Dendritic cell treated with granulocyte-macrophage colony-stimulating factor and Interleukin-4, amounts not matched to agents 40 ng/mL and 50 ng/mL, for 4 days (primary cell): ENCODE results near the gene LATS2.

ENCODE experiments used
- H3K27ac Mint-ChIP-seq: one replicate; pipeline ENCODE4 v1.8.0; 2022; ENCODE audit warnings: mild to moderate bottlenecking, mixed read lengths
- H3K27me3 Mint-ChIP-seq: one replicate; pipeline ENCODE4 v1.8.0; 2022; ENCODE audit warnings: mild to moderate bottlenecking, mixed read lengths
- H3K36me3 Mint-ChIP-seq: one replicate; pipeline ENCODE4 v1.8.0; 2022; ENCODE audit warnings: low read depth, mixed read lengths
- H3K4me1 Mint-ChIP-seq: one replicate; pipeline ENCODE4 v1.8.0; 2022; ENCODE audit warnings: low read depth, mixed read lengths
- H3K4me3 Mint-ChIP-seq: one replicate; pipeline ENCODE4 v1.8.0; 2022; ENCODE audit warnings: mild to moderate bottlenecking, moderate library complexity, mixed read lengths
- H3K9me3 Mint-ChIP-seq: one replicate; pipeline ENCODE4 v1.8.0; 2022; ENCODE audit warnings: mixed read lengths
- intact Hi-C: fragments of 100-400 bp; cut with micrococcal nuclease; formaldehyde crosslinking; loops from one replicate; pipeline ENCODE4 v1.15.0; 2022

The LATS2 gene

DNA sequence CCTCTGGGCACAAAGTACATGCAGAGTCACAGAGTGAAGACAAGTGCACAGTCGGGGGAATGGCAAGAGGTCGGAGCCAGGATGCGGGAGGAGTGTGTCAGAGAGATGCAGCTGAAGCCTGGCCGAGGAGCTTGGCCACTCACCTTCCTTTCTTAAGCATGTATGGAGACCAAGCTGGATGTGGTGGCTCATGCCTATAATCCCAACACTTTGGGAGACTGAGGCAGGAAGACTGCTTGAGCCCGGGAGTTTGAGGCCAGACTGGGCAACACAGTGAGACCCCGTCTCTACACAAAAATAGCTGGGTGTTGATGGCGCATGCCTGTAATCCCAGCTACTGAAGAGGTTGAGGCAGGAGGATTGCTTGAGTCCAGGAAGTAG, 67.0 kb downstream of the LATS2 start:
- H3K9me3 Mint-ChIP-seq, result no peaks in the 10 kb centered on the region
- peaks cover 20% of the 10 kb centered on the region for H3K4me1 Mint-ChIP-seq
- H3K27me3 Mint-ChIP-seq, result no peaks in the 10 kb centered on the region
- peaks cover 77% of the 10 kb centered on the region for H3K36me3 Mint-ChIP-seq
- H3K4me3 Mint-ChIP-seq, result no peak overlapping the region
- H3K27ac Mint-ChIP-seq, result no peak overlapping the region
- intact Hi-C loops, result no loop called here

DNA sequence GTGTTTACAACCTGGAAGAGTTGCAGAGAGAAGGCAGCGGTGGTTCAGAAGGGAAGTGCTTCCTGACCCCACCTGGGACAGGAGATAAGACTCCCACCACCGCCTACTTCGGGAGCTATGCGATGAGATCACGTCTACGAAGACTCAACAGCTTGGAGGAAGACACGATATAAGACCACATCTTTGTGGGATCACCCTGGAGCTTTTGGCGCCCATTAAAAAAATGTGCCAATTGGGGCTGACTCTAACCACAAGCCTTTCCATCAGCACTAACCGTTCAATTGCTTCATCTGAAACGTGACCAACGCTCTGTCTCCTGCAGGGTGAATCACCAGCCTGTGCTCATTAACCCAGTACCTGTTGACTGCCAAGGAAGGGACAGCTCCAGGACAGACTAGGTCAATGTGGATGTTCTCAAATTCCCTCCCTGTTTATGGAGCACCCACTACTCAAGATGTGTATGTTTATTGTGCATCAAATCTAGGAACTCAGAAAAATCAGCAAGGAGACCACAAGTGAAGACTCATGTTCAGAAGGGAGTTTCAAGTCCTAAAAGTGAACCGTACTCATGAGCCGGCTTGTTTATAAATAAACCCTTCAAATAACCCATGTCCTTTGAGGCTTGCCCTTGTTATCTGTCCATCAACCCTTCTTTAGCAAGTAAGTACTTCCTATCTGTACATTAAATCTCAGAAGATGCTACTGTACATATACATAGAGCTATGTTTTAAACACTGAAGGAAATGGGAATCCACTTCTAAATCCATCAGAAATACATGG, 67.5 kb downstream of the LATS2 start:
- Mint-ChIP-seq H3K4me1 (peaks cover 20% of the 10 kb centered on the region), H3K9me3 (no peaks in the 10 kb centered on the region), H3K27me3 (no peaks in the 10 kb centered on the region), H3K36me3 (peaks cover 77% of the 10 kb centered on the region), H3K4me3 (no peak overlapping the region), H3K27ac (no peak overlapping the region)
- intact Hi-C loops, result no loop called here

DNA sequence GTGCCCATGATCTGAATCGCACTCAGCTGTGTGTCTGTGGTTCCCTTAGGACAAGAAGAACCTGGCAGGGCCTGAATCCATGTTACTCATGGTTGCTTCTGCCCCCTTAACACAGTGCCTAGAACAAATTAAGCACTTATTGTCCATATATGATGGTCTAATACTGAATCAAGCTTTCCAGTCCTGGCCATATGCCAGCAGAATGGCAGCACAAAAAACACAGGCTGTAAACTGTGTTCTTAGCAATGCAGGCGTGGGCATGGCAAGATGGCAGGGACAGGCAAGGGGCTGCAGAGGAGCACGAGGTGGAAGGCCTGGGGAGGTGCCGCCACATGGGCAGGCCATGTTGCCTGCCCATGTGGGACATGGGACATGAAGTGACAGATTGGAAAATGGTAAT, 68.2 kb downstream of the LATS2 start:
- H3K36me3 Mint-ChIP-seq, result peaks cover 77% of the 10 kb centered on the region
- H3K4me3 Mint-ChIP-seq, result no peak overlapping the region
- H3K4me1 Mint-ChIP-seq, result peaks cover 20% of the 10 kb centered on the region
- H3K27ac Mint-ChIP-seq, result no peak overlapping the region
- intact Hi-C loops, result no loop called here
- no peaks in the 10 kb centered on the region for H3K9me3 Mint-ChIP-seq
- no peaks in the 10 kb centered on the region for H3K27me3 Mint-ChIP-seq

DNA sequence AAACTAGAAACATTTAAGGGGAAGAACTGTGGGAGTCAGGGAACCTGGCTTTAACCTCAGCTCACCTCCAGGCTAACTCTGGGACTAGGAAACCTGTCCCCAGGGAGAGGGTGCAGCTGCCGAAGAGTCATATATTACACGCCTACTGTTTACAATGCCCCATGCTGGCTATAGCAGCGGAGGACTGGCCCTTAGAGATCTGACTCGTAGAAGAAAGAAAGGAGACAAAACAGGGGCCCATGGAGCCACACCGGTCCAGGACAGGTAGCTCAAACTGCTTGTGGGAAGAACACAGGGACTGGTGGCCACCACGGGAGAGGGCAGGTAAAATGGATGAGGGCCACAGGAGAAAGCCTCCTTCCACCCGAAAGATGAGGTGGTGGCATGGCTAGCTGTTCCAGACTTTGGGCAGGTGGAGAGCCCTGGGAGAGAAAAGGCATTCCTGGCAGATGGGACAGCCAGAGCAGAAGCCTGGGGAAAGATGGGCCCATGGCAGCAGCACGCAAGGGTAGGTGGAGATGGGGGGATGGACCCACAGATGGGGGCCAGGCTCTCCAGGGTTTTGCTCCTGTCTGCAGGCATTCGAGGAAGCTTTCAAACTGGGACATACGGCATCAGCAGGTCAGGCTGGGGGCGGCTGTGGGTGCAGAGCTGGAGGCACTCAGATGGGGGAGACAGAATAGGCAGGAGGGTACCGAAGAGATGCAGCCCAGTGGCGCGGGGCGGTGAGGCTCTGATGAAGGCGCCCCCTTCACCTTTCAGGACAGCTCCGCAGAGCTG, 69.5 kb downstream of the LATS2 start:
- H3K4me3 Mint-ChIP-seq, result no peak overlapping the region

DNA sequence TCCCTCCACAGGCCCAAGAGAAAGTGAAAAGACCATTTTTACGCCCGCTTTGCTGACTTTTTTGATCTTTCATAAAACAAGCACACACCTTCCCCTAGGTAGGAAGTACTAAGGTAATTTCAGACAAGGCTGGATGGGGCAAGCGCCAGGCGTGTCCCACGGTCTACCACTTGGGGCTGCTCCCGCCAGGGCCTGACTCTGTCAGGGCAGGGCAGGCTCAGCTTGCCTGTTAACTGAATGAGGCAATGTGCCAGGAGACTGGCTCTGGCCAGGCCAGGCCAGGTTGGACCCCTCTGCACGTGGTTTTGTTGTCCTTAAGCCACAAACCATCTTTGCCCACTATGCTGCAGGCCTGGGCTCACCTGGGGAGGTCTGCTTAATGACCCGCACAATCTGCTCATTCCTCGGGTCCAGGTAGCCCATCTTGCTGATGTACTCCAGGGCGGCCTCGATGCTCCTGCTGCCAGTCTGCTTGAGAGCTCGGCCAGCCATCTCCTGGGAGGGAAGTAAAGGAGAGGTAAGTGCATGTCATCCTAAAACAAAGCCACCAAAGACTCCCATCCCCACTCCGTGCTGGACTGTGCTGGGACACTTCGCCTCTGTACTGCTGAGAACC, 70.4 kb downstream of the LATS2 start:
- intact Hi-C loops, result no loop called here
- no peaks in the 10 kb centered on the region for H3K27me3 Mint-ChIP-seq
- H3K27ac Mint-ChIP-seq, result no peak overlapping the region
- peaks cover 20% of the 10 kb centered on the region for H3K4me1 Mint-ChIP-seq
- no peaks in the 10 kb centered on the region for H3K9me3 Mint-ChIP-seq
- peaks cover 85% of the 10 kb centered on the region for H3K36me3 Mint-ChIP-seq
- H3K4me3 Mint-ChIP-seq, result no peak overlapping the region

More for the DNA sequence above, 69.5 kb downstream of the LATS2 start:
- no peaks in the 10 kb centered on the region for H3K27me3 Mint-ChIP-seq
- H3K36me3 Mint-ChIP-seq, result peaks cover 76% of the 10 kb centered on the region
- intact Hi-C loops, result no loop called here
- peaks cover 20% of the 10 kb centered on the region for H3K4me1 Mint-ChIP-seq
- H3K27ac Mint-ChIP-seq, result peak overlapping the region; percentile 13
- no peaks in the 10 kb centered on the region for H3K9me3 Mint-ChIP-seq

DNA sequence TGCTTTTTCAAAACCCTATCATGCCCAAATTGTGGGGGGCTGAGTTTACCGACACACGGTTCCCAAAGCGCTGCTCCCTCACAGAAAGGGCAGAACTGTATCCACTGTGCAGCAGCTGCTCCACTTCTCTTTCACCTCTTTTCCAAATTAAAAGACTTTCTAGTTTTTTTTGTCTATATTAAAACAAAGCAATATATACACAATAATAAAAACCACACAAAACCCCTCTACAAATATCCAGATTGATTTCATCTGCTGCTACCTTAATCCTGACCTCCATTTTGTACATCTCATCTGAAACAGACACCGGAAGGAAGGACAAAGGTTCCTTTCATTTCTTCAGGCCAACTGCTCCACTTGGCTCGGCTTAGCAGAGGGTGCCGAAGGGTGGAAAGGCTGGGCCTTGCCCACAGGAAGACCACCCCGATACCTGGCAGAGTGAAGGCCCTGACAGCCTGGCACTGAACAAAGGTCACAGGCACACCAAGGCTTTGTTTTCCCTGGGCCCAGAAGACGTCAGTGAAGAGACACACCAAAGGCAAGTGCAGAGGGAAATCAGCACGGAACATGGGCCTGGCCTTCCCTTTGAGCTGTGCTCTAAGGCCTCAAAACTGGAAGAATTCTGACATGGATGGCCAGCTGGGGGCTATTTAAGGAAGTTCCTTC, 71.6 kb downstream of the LATS2 start:
- H3K4me3 Mint-ChIP-seq, result no peak overlapping the region
- no peaks in the 10 kb centered on the region for H3K9me3 Mint-ChIP-seq
- H3K36me3 Mint-ChIP-seq, result peaks cover 90% of the 10 kb centered on the region
- intact Hi-C loops, result no loop called here
- H3K27ac Mint-ChIP-seq, result no peak overlapping the region
- H3K4me1 Mint-ChIP-seq, result peaks cover 14% of the 10 kb centered on the region
- H3K27me3 Mint-ChIP-seq, result no peaks in the 10 kb centered on the region

DNA sequence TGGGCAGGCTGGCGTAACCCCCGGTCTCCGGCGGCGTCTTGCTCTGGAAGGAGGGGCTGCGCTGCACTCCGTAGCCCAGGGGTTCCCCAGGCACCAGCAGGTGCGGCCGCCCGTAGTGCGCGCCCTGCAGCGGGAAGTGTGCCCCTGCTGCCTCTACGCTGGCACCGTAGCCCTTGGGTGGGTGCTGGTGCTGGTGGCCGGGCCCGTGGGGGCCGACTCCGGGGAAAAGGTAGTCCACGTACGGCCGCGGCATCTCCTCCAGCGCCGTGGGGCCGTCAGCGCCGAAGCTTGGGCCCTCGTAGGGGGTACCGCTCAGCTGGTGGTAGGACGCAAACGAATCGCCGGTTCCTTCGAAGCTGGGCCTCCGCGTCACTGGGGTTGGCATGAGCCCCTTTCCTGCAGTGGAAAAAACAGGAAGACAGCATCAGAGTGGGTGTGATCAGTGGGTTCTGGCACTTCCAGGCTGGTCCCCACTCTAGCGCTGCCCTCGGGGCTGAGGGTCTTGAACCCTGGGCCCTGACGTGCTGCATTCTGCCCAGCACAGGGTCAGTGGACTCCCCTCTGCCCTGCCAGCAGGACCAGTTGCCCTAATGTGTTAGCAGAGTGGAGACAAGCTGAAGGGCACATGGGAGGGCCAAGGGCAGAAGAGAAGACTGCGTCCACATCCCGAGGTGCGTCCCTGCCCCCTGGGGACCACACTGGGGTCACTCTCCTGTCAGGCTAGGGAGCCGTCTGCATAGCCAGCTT, 72.3 kb downstream of the LATS2 start:
- intact Hi-C loops, result no loop called here
- Mint-ChIP-seq H3K4me3 (no peak overlapping the region), H3K27me3 (no peaks in the 10 kb centered on the region), H3K4me1 (peaks cover 15% of the 10 kb centered on the region), H3K9me3 (no peaks in the 10 kb centered on the region), H3K36me3 (peaks cover 92% of the 10 kb centered on the region), H3K27ac (no peak overlapping the region)

DNA sequence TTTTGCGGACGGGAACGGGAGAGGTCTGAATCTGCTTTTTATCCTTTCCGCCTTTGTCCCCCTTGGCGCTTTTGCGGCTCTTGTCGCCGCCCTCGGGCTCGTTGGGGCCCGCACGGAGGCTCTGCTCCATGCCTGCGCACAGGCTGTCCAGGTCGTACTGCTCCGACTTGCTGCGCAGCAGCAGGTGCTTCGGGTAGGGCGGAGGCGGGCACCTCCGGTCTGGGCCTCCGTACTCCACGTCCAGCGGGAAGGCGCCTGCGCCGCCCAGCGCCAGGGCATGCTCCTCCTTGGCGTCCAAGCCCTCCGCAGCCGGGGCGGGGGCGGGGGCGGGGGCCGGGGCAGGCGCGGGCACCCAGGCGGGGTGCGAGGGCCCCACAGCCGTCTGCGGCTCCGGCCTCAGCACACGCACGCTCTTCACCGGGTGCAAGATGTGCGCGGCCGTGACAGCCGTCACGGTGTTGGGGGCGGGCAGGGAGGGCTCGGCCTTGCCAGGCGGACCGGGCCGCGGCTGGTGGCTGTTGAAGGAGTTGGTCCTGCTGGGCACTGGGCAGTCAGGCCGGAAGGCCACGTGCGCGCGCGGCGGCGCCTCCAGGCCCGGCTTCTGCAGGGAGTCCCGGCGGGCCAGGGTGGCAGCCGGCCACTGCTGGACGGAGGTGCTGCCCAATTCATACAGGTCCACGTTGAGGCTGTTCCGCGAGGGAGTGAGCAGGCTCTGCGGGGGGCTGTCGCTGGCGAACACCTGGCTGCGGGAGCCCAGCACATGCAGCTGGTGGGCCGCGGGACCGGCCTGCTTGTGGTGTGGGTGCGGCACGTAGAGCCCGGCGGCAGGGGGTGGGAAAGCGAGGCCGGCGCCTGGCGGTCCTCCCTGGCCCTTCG, 73.1 kb downstream of the LATS2 start:
- no peaks in the 10 kb centered on the region for H3K27me3 Mint-ChIP-seq
- H3K4me3 Mint-ChIP-seq, result no peak overlapping the region
- no peak overlapping the region for H3K27ac Mint-ChIP-seq
- intact Hi-C loops, result no loop called here
- peaks cover 92% of the 10 kb centered on the region for H3K36me3 Mint-ChIP-seq
- H3K4me1 Mint-ChIP-seq, result peaks cover 7% of the 10 kb centered on the region
- no peaks in the 10 kb centered on the region for H3K9me3 Mint-ChIP-seq

DNA sequence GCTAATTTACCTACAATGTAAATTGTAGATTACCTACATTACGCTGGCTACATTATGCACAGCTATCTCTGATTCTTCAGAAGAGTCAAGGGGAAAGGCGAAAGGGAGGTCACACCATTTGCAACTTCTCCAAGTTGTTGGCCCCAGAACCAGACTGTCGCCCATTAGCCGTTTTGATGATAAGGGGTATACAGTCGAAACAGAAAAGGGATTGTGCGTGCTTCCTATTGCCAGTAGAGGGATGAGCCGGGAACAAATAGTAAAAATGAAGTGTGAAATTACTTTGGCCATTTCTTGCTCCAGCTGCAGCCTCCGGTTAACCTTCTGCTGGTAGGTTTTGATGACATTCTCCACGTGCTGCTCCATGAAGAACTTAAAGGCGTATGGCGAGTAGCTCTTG, 73.8 kb downstream of the LATS2 start:
- peaks cover 6% of the 10 kb centered on the region for H3K4me1 Mint-ChIP-seq
- no peak overlapping the region for H3K27ac Mint-ChIP-seq
- intact Hi-C loops, result no loop called here
- H3K4me3 Mint-ChIP-seq, result no peak overlapping the region
- peaks cover 95% of the 10 kb centered on the region for H3K36me3 Mint-ChIP-seq
- no peaks in the 10 kb centered on the region for H3K27me3 Mint-ChIP-seq
- no peaks in the 10 kb centered on the region for H3K9me3 Mint-ChIP-seq

DNA sequence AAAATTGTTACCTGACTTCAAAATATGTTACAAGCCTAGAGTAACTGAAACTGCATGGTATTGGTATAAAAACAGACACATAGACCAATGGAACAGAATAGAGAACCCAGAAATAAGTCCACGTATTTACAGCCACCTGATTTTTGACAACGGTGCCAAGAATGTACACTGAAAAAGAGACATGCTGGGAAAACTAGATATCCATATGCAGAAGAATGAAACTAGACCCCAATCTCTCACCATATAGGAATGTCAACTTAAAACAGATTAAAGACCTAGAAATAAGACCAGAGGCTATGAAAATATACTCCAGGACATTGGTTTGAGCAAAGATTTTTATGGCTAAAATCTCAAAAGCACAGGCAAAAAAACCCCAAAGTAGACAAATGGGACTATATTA, 76.5 kb downstream of the LATS2 start:
- Mint-ChIP-seq H3K27ac (no peak overlapping the region), H3K36me3 (peaks cover 95% of the 10 kb centered on the region), H3K9me3 (no peaks in the 10 kb centered on the region), H3K27me3 (no peaks in the 10 kb centered on the region), H3K4me1 (peaks cover 6% of the 10 kb centered on the region), H3K4me3 (no peak overlapping the region)
- intact Hi-C loops, result no loop called here

DNA sequence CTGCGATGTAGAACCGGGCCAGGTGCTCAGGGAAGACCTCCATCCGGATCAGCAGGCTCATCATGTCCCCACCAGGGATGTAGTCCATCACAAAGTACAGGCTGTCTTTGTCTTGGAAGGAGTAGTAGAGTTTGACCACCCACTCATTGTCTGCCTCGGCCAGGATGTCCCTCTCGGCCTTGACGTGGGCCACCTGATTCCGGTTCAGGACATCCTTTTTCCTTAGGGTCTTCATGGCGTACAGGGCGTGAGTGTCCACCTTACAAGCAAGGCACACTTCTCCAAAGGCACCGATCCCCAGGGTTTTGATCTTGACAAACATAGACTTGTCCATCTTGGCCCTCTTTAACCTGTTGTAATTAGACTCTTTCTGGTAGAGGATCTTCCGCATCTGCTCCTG, 78.0 kb downstream of the LATS2 start:
- Mint-ChIP-seq H3K4me3 (no peak overlapping the region), H3K27me3 (no peaks in the 10 kb centered on the region), H3K9me3 (no peaks in the 10 kb centered on the region), H3K4me1 (peaks cover 6% of the 10 kb centered on the region), H3K36me3 (peaks cover 95% of the 10 kb centered on the region), H3K27ac (no peak overlapping the region)
- intact Hi-C loops, result no loop called here

DNA sequence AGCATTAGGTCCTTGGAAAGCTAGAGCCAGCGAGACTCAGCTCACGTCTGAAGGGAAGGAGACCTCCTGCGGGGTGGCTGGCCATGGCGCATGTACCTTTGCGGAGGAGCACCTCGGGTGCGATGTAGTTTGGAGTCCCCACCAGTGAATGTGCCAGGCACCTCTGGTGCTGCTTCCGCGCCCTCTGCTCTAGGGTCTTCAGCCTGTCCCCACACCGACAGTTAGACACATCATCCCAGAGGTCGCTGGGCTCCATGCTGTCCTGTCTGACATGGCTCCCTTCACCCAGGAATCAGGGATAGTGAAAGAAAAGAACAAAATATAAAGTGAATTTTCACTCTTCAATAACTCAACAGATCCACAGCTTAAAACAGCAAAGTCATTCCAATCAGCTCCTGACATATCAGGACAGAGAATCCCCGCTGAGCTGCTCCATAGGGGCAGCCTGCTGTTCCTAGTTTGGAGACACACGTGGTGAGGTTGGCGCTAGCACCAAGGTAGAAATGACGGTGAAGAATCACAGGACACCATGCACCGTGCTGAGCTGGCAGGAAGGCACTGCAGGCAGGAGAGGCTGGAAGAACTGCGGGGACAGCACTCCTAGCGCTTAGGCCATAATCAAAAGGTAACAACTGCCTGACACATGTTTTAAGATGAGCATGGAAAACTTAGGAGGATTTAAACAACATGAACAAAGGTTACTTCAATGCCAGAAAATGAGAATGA, 79.9 kb downstream of the LATS2 start:
- Mint-ChIP-seq H3K27me3 (no peaks in the 10 kb centered on the region), H3K9me3 (no peaks in the 10 kb centered on the region), H3K4me3 (no peak overlapping the region), H3K27ac (no peak overlapping the region), H3K36me3 (peaks cover 96% of the 10 kb centered on the region), H3K4me1 (peaks cover 6% of the 10 kb centered on the region)
- intact Hi-C loops, result no loop called here
